HG03139 (cell line): ENCODE data around the gene MAP3K20.
"Not testable (repeated sequence)": the region's sequence is repeated elsewhere in the genome, so short reads cannot be mapped to it uniquely, and the experiment has no call there.

ENCODE experiments used
- ATAC-seq: cut with Tn5 transposase; IDR thresholded peaks from one replicate; pipeline ENCODE4 v1.9.1; 2021; ENCODE audit not compliant: unreplicated experiment

The MAP3K20 gene

DNA sequence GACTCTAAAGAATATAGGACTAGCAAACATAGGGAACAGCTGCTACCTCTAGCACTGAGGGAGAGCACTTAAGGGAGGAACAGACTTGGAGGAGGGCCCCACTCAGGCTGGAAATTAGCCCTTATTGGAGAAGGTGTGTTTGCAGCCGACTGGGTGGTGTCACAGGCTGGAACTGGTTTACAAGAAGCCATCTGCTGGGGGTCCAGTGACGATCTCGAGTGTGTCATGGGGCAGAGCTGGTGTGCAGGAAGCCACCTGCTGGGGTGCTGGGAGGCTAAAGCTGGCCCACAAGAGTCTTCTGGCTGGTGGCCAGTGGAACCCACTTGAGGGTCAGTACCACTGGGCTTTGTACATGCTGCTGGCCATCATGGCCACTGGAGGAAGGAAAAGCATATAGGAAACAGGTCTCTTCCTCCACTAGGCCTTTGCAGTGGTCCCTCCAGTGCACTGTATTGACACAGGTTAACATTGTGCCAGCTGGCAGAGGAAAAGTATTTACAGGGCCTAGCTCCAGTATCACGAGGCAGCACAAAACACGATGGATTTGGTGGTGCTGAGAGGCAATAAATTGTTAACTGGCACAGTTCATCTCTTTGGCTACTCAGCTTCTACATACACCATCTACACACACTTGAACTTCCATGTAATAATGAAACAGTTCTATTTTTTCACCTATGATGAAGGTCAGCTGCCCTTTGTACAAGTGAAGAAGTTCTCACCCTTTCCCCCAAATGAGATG is 43.6 kb downstream of the MAP3K20 start:
- ATAC-seq, result no peak

- no peak for ATAC-seq
Observed at GRCh38 chr2:173119944-173120343, 44.3 kb downstream of the MAP3K20 start.

DNA sequence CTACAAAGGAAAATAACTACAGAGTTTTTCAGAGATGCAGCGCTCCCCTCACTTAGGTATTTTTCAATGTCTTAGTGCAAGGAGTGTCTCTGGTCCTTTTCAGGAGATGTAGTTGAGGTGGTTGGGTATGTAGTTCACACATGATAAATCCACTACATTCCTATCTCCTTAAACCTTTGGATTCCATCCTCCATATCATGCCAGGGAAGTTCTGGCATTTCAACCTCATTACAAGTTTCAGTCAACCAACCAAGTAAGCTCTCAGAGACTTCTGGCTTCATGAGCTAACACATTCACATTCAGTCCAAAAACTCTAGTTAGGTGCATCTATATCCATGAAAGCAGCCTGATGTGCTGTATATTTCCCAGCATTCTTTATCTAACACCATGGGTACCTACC is 47.3 kb downstream of the MAP3K20 start:
- ATAC-seq, result no peak

- ATAC-seq, result no peak
Observed at GRCh38 chr2:173124441-173124840, 48.8 kb downstream of the MAP3K20 start.

- ATAC-seq, result no peak
Observed at GRCh38 chr2:173126819-173127218, 51.2 kb downstream of the MAP3K20 start.

- ATAC-seq, result not testable (repeated sequence)
Observed at GRCh38 chr2:173128132-173128531, 52.5 kb downstream of the MAP3K20 start.

DNA sequence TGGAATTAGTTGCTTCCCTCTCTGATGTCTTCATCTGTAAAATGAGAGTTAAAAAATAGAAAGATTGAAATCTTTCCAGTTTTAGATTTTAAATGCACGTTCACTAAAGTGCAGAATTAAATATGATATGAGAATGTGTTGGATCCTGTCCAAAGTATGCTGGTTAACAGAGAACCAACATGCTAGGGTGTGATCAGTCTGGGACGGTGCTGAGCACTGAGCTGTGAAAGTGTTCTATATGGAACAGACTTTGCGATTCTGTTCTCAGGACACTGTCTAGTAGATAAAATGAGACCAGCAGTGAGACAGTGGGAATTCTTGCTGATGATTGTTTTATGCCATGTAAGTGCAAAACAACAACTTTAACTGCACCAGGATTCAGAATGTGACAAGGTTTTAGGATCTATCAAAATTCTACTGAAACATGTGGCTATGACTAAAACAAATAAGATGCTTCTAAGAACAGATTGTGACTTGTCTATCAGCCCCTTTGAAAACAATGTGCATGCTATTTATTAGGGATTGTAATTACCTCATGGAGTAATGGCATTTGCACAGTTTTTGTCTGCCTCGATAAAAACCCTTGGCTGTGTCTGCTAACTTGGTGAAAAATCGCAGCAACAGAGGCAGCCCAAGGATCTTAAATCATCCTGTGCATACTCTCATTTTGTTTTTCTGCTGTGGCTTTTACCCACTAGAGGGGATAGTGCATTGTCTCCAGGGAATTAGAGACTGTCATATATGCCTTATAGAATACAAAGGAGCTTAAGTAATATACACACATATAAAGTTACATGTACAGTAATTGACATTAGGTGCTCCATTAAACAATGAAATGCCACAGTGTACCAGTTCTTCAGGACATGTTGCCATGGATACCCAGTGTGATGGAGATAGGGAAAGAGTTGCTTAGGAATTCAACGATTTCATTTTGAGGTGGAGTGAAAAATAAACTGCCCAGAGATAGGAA is 55.1 kb downstream of the MAP3K20 start:
- no peak for ATAC-seq

GRCh38 chr2:173132531-173132930 is 56.9 kb downstream of the MAP3K20 start:
- no peak for ATAC-seq

DNA sequence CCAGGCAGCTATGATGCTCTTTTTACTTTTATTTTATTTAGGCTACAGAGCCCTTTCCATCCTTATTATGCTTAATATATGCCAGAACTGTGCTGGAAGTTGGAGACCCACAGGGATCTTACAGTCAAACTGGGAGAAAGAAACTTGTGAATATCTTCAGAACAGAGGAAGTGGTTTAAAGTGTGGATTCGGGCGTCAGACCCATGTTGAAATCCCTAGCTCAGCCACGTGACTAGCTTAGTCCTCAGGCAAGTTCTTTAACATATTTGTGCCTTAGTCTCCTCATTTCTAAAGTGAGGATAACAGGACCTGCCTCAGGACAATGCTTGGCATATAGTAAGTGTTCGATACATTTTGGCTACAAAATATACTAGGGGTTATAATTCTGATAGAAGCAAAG is 59.1 kb downstream of the MAP3K20 start:
- ATAC-seq, result no peak

DNA sequence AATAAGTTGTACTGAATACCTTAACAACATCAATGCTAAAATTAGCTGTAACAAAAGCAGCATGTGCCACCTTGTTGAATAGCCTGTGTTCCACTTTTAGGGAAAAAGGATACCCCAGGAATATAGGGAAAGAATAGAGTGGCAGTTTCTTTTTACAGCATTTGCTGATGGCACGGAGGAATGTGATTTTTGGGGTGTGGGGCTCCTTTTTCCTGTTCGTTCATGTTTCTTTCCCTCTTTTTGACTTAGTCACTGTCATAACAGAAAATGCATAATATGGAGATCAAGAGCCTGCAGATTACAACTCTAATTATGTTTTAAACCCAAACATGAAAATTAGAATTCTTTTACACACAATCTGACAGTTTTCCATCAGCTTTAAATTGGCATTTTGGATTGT is 60.4 kb downstream of the MAP3K20 start:
- no peak for ATAC-seq

GRCh38 chr2:173136599-173136998 is 61.0 kb downstream of the MAP3K20 start:
- ATAC-seq, result no peak

DNA sequence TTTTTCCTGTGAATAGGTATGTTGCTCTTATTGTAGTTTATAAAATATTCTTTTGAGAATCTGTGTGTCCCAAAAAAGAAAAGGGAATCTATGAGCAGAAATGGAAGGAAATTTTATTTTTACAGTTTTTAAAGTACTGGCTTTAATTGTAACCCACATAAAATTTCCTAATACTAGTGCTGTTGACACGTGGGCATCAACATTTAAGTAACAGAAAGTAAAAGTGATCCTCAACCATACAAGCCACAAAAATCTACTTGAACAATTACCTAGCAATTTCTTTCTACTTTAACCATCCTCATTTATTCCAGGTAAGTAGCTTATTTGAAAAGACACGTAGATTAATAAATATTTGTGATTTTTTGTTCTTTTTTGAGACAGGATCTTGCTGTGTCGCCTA is 62.0 kb downstream of the MAP3K20 start:
- no peak for ATAC-seq

DNA sequence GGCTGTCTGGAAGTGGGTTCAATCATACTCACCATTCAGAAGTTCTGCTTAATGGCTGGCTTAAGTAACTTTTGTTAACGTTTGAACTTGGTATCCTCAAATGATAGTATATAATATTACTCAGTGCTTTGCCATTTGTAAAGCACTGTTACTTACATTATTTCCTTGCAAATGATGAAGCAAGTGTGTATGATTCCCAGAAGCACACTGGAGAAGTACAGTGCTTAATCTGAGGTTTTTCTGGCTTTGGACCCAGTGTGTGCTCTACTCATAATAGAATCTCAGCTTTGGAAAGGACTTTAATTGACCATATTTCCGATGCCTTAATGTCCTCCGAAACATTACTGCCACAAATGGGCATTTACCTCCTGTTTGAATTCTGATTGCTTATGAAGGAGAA is 63.3 kb downstream of the MAP3K20 start:
- ATAC-seq, result no peak

GRCh38 chr2:173141666-173142065 is 66.0 kb downstream of the MAP3K20 start:
- no peak for ATAC-seq

GRCh38 chr2:173145454-173145853 is 69.8 kb downstream of the MAP3K20 start:
- no peak for ATAC-seq

DNA sequence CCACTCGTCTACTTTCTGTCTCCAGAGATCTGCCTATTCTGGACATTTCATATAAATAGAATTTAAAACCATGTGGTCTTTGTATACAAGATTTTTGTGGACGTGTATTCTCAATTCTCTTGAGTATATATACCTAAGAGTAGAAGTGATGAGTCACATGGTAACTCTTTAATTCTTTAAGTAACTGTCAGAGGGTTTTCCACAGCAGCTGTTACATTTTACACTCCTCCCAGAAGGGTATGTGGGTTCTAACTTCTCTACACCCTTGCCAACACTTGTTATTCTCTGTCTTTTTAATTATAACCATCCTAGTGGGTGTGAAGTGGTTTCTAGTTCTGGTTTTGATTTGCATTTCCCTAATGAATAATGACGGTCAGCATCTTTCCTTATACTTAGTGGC is 70.9 kb downstream of the MAP3K20 start:
- no peak for ATAC-seq

DNA sequence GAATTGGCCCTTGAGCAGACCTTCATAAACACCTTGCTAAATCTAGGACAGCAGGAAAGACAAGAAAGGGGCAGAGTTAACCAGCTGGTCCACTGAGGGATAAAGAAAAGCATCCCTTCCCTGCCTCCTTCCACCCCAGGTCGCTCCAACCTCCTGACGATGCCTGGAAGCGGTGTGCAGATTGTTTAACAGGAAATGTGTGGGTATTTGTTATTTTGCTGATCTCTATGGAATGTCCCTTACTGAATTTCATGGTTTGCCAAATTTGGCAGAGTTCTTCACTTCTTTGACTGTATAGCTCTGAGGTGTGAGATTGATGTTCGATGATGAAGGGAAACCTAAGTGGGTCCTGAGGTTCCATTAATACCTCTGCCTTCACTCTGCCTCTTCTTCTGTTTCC is 72.9 kb downstream of the MAP3K20 start:
- no peak for ATAC-seq

DNA sequence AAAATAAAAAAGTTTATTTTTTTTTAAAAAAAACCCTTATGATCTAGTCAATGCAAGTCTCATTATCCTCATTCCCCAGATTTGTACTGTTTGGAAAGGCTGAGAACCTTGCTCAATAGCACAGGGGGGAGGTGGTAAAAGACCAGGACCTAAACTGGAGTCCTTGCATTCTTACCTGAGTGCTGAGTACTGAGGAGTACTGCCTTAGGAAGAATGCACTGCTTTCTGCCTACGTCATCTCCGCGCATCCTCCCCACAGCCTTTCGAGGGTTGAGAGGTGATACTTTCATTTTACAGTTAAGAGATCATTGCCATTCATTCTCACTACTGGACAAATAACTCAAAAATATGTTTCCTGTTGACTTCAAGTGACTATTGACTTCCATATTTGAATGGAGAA is 73.8 kb downstream of the MAP3K20 start:
- peak; percentile 57 for ATAC-seq

DNA sequence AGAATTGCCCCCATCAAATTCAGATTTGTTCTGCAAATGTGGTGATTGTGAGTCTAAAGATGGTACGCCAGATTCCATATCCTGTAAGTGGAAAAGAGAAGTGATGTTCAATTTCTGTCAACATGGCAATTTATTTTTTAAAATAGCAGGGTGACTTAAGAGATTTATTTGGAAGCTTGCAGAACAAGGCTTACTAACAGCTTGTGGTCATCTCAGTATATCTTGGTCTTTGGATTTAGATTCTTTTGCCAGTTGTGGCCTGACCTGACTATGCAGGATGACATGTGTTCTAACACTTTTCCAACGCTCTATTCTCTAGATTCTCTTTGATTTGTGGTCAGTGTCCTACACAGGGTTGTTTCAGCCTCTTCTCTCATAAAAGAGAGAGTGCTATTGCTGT is 74.4 kb downstream of the MAP3K20 start:
- no peak for ATAC-seq

DNA sequence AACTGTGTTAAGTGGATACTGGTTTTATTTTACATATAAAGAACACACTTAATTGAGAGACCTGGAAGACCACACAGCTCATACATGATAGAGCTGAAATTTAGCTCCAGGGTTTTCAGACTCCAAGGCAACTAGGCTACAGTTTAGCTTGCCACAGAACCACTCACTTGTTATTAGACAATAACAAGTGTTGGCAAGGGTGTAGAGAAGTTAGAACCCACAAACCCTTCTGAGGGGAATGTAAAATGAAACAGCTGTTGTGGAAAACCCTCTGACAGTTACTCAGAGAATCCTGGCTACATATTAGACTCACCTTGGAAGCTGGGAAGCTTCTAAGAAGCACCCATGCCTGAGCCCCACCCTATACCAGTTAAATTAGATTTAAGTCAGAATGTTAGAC is 75.3 kb downstream of the MAP3K20 start:
- no peak for ATAC-seq

- ATAC-seq, result peak; percentile 70
Observed at GRCh38 chr2:173151671-173152401, 76.2 kb downstream of the MAP3K20 start.
